B cell (primary cell): ENCODE results near the gene CAV1. TPM values are rescaled to one million over a fixed set of nuclear protein-coding genes. Genes with fewer than 3 reads are reported as not detected.

ENCODE experiments used
- ATAC-seq: fragments of 200-7000 bp; cut with Tn5 transposase; one replicate; pipeline ENCODE4 v1.10.0; 2021; ENCODE audit warnings: low read depth, mild to moderate bottlenecking, moderate number of reproducible peaks, moderate library complexity
- CTCF ChIA-PET: fragments of 350-600 bp; sonication (Branson Sonifier 250); formaldehyde crosslinking; loops from one replicate; lab custom pipeline; 2021; ENCODE audit warnings: antibody characterized with exemption, inconsistent platforms; lab: Charles Lee
- POLR2A ChIA-PET: fragments of 350-600 bp; sonication (Branson Sonifier 250); formaldehyde crosslinking; loops from one replicate; lab custom pipeline; 2021; ENCODE audit warnings: antibody characterized with exemption; lab: Charles Lee
- DNase-seq: peaks from one replicate; pipeline ENCODE4 v3.0.0; 2013
- H2AFZ ChIP-seq: 2 replicates; pipeline ENCODE4 v1.6.1; 2012; ENCODE audit warnings: mild to moderate bottlenecking, low read depth, low read length; ENCODE audit not compliant: insufficient read depth, poor library complexity, severe bottlenecking
- H3K27ac ChIP-seq, 2 donors: 1 replicate in 1 of 2; 2 replicates in 1 of 2; pipeline ENCODE4 v1.5.1; 2012 to 2013; ENCODE audit warnings: low read length in 2 of 2, mild to moderate bottlenecking in 2 of 2, moderate library complexity in 1 of 2
- H3K27me3 ChIP-seq, 4 experiments: fragments of 200-600 bp in 1 of 4; sonication (generic) in 1 of 4; replicated peaks in 1 of 4; 1 replicate in 2 of 4; 2 replicates in 2 of 4; pipeline versions ENCODE4 v1.6.1 to v1.7.0; 2013 to 2016; ENCODE audit warnings: low read length in 3 of 4, mild to moderate bottlenecking in 2 of 4, mixed read lengths in 1 of 4, moderate library complexity in 1 of 4; ENCODE audit not compliant: insufficient read depth in 4 of 4, control insufficient read depth in 3 of 4; ENCODE audit errors: control extremely low read depth in 1 of 4
- H3K36me3 ChIP-seq, 2 experiments: replicated peaks in 1 of 2; 1 replicate in 1 of 2; 2 replicates in 1 of 2; pipeline versions ENCODE4 v1.6.1 to v1.7.1; 2013; ENCODE audit warnings: low read length in 1 of 2; ENCODE audit not compliant: insufficient read depth in 2 of 2, control insufficient read depth in 1 of 2; ENCODE audit errors: control extremely low read depth in 1 of 2, extremely low read depth in 1 of 2
- H3K4me1 ChIP-seq, 2 donors: fragments of 200-600 bp in 1 of 2; sonication (generic) in 1 of 2; 1 replicate in 1 of 2; 2 replicates in 1 of 2; pipeline versions ENCODE4 v1.5.1 to v1.6.1; 2013 to 2017; ENCODE audit warnings: low read length in 2 of 2; ENCODE audit not compliant: control insufficient read depth in 2 of 2, insufficient read depth in 2 of 2
- H3K4me2 ChIP-seq: replicated peaks from 2 replicates; pipeline ENCODE3; 2012; ENCODE audit warnings: mild to moderate bottlenecking, low read depth, low read length; ENCODE audit not compliant: poor library complexity, severe bottlenecking
- H3K4me3 ChIP-seq, 5 experiments: fragments of 200-600 bp in 1 of 5; sonication (generic) in 1 of 5; 1 replicate in 3 of 5; 2 replicates in 2 of 5; pipeline versions ENCODE4 v1.5.1 to v1.7.0; 2011 to 2016; ENCODE audit warnings: low read length in 4 of 5, mild to moderate bottlenecking in 4 of 5, low read depth in 2 of 5, control low read depth in 1 of 5, moderate library complexity in 1 of 5; ENCODE audit not compliant: insufficient read depth in 1 of 5; ENCODE audit errors: control extremely low read depth in 1 of 5, extremely low read depth in 1 of 5
- H3K79me2 ChIP-seq: fragments of 200-600 bp; sonication (generic); one replicate; pipeline ENCODE4 v1.6.0; 2016; ENCODE audit warnings: low read length; ENCODE audit not compliant: control insufficient read depth, insufficient read depth
- H3K9ac ChIP-seq: fragments of 200-600 bp; sonication (generic); 2 replicates; pipeline ENCODE4 v1.6.1; 2017; ENCODE audit warnings: mild to moderate bottlenecking, low read length, moderate library complexity
- H3K9me3 ChIP-seq, 3 donors: one replicate each; pipeline versions ENCODE4 v1.6.1 to v1.7.1; 2013; ENCODE audit warnings: low read length in 2 of 3; ENCODE audit not compliant: control insufficient read depth in 2 of 3, insufficient read depth in 1 of 3; ENCODE audit errors: control extremely low read depth in 1 of 3
- H4K20me1 ChIP-seq: 2 replicates; pipeline ENCODE4 v1.6.0; 2012; ENCODE audit warnings: mild to moderate bottlenecking, low read length; ENCODE audit not compliant: insufficient read depth, control insufficient read depth, poor library complexity, severe bottlenecking
- H3K27ac Mint-ChIP-seq: one replicate; pipeline ENCODE4 v1.8.0; 2021; ENCODE audit warnings: mixed read lengths
- H3K27me3 Mint-ChIP-seq: one replicate; pipeline ENCODE4 v1.8.0; 2021; ENCODE audit warnings: mixed read lengths
- H3K4me1 Mint-ChIP-seq: one replicate; pipeline ENCODE4 v1.8.0; 2021; ENCODE audit warnings: mixed read lengths
- H3K4me3 Mint-ChIP-seq: one replicate; pipeline ENCODE4 v1.8.0; 2021; ENCODE audit warnings: mixed read lengths
- H3K9me3 Mint-ChIP-seq: one replicate; pipeline ENCODE4 v1.8.0; 2022; ENCODE audit warnings: mixed read lengths; ENCODE audit not compliant: insufficient read depth
- CTCF ChIP-seq: fragments of 200-600 bp; IDR thresholded peaks from one replicate; pipeline ENCODE4 v1.8.0; 2022; ENCODE audit warnings: antibody characterized with exemption, mild to moderate bottlenecking
- EZH2 ChIP-seq: IDR thresholded peaks from 2 replicates; pipeline ENCODE4 v1.6.1; 2012; ENCODE audit warnings: borderline replicate concordance, low read depth, mild to moderate bottlenecking, moderate library complexity, low read length; ENCODE audit not compliant: insufficient read depth, poor library complexity, severe bottlenecking
- WGBS: methylation state at CpG from one replicate; pipeline ENCODE4 v1.1.5; 2013; ENCODE audit warnings: missing lambda C conversion rate; ENCODE audit not compliant: insufficient coverage; 5-methylcytosine and 5-hydroxymethylcytosine counted together
- intact Hi-C: fragments of 100-400 bp; cut with micrococcal nuclease; formaldehyde crosslinking; loops from one replicate; pipeline ENCODE4 v1.10.0; 2022
- polyA plus RNA-seq: library from polyadenylated mRNA; depleted of rRNA; stranded (reverse); fragments of >200 nt; gene quantifications from 2 replicates; pipeline ENCODE4 v1.2.3, GENCODE V29; 2012
- total RNA-seq, 2 donors: library from RNA; stranded (reverse); fragments of 120-200 nt in 1 of 2; gene quantifications; 1 replicate in 1 of 2; 2 replicates in 1 of 2; pipeline versions ENCODE4 v1.2.3 to v1.2.4, GENCODE V29; 2013 to 2022

Gene CAV1
- total and polyA plus RNA-seq, 2 donors (not counting 1 experiment from before 2014, with no cell fraction given): 0.95 to 1.9 TPM

GRCh38 chr7:116528008-116528789 lies 3.4 kb downstream of the CAV1 start:
- H3K27me3 ChIP-seq: peaks cover 0 to 41% (median 26%) of the 10 kb centered on the region in 4 experiments
- ATAC-seq: no peak
- WGBS: 100% methylated on average over 2 of the region's 3 CpGs
- H3K36me3 ChIP-seq: no peaks in the 10 kb centered on the region
- H3K27me3 Mint-ChIP-seq: peaks cover 34% of the 10 kb centered on the region
- ChIA-PET CTCF (interaction anchor here (1.2 to 3.8 kb wide), 2 partner anchors 9 to 63 kb away, joined by 4 to 29 read pairs; no protein-coding TSS in a partner anchor), POLR2A (no interaction called here)
- H3K4me2 ChIP-seq: no peak overlapping the region
- intact Hi-C loops: loop anchor here (5.0 to 10.0 kb wide), 2 partner anchors 34 to 427 kb away; partner anchors contain the start of gene ST7
- no peak overlapping the region for H3K27ac ChIP-seq
- H3K4me1 Mint-ChIP-seq: peaks cover 26% of the 10 kb centered on the region
- H3K4me3 Mint-ChIP-seq: no peak overlapping the region
- H3K9ac ChIP-seq: no peak overlapping the region
- TF ChIP-seq CTCF (no peak), EZH2 (no peak)
- H3K9me3 ChIP-seq: no peaks in the 10 kb centered on the region
- no peaks in the 10 kb centered on the region for H4K20me1 ChIP-seq
- H3K9me3 Mint-ChIP-seq: no peaks in the 10 kb centered on the region
- no peak overlapping the region for H3K4me3 ChIP-seq
- no peak overlapping the region for H2AFZ ChIP-seq
- no peaks in the 10 kb centered on the region for H3K79me2 ChIP-seq
- peaks cover 12 to 27% of the 10 kb centered on the region in 2 donors for H3K4me1 ChIP-seq
- no peak overlapping the region for H3K27ac Mint-ChIP-seq
- DNase-seq: no peak

- H3K27ac Mint-ChIP-seq: no peak overlapping the region
Observed at GRCh38 chr7:116529250-116529649, 4.4 kb downstream of the CAV1 start.

More at GRCh38 chr7:116529250-116529649, 4.4 kb downstream of the CAV1 start:
- no peaks in the 10 kb centered on the region for H3K79me2 ChIP-seq
- peaks cover 0 to 31% (median 19%) of the 10 kb centered on the region in 4 experiments for H3K27me3 ChIP-seq
- no peak overlapping the region for H2AFZ ChIP-seq
- peaks cover 25% of the 10 kb centered on the region for H3K27me3 Mint-ChIP-seq
- DNase-seq (no peak), ATAC-seq (no peak)
- peaks cover 12 to 26% of the 10 kb centered on the region in 2 donors for H3K4me1 ChIP-seq
- no peak overlapping the region for H3K27ac ChIP-seq
- no peak overlapping the region for H3K4me3 Mint-ChIP-seq
- intact Hi-C loops: loop anchor here (5.0 to 10.0 kb wide), 2 partner anchors 33 to 426 kb away; partner anchors contain the start of gene ST7
- CTCF ChIA-PET: interaction anchor here (1.2 kb wide), 2 partner anchors 10 to 270 kb away, joined by 4 to 5 read pairs; no protein-coding TSS in a partner anchor
- H3K9me3 Mint-ChIP-seq: no peaks in the 10 kb centered on the region
- no peaks in the 10 kb centered on the region for H3K36me3 ChIP-seq
- H3K4me3 ChIP-seq: no peak overlapping the region
- POLR2A ChIA-PET: no interaction called here
- H3K4me2 ChIP-seq: no peak overlapping the region
- H3K4me1 Mint-ChIP-seq: peaks cover 24% of the 10 kb centered on the region
- WGBS: no CpG with 5 or more reads among the region's 1 CpG
- TF ChIP-seq CTCF (no peak), EZH2 (no peak)
- H4K20me1 ChIP-seq: no peaks in the 10 kb centered on the region
- H3K9me3 ChIP-seq: no peaks in the 10 kb centered on the region
- no peak overlapping the region for H3K9ac ChIP-seq
